NCI-H524 treated with DMSO at 0.1 percent for 48 hours (cell line): ENCODE results near the gene SH3GLB1.

Source experiments
- DNase-seq: peaks from one replicate; lab custom pipeline; 2025; lab: John Stamatoyannopoulos, UW

The SH3GLB1 gene

GRCh38 chr1:86733340-86733739 is 29.0 kb downstream of the SH3GLB1 start:
- no peak for DNase-seq

- no peak for DNase-seq
Measured at GRCh38 chr1:86739648-86740509, 35.5 kb downstream of the SH3GLB1 start.

GRCh38 chr1:86741947-86742572 is 37.7 kb downstream of the SH3GLB1 start:
- DNase-seq = no peak

- DNase-seq = no peak
Measured at GRCh38 chr1:86747304-86747703, 42.9 kb downstream of the SH3GLB1 start.

- no peak for DNase-seq
Measured at GRCh38 chr1:86748622-86749373, 44.4 kb downstream of the SH3GLB1 start.

GRCh38 chr1:86750076-86750475 is 45.7 kb downstream of the SH3GLB1 start:
- DNase-seq = no peak

GRCh38 chr1:86750530-86750929 is 46.2 kb downstream of the SH3GLB1 start:
- no peak for DNase-seq

GRCh38 chr1:86751923-86752322 is 47.5 kb downstream of the SH3GLB1 start:
- no peak for DNase-seq

GRCh38 chr1:86753700-86754099 is 49.3 kb downstream of the SH3GLB1 start:
- DNase-seq = no peak

GRCh38 chr1:86754265-86754974 is 50.0 kb downstream of the SH3GLB1 start:
- DNase-seq = no peak

GRCh38 chr1:86756062-86756406 is 51.7 kb downstream of the SH3GLB1 start:
- no peak for DNase-seq

GRCh38 chr1:86757272-86757984 is 53.1 kb downstream of the SH3GLB1 start:
- DNase-seq = no peak

GRCh38 chr1:86758570-86758969 is 54.2 kb downstream of the SH3GLB1 start:
- no peak for DNase-seq

GRCh38 chr1:86760199-86760598 is 55.8 kb downstream of the SH3GLB1 start:
- no peak for DNase-seq

- DNase-seq = no peak
Measured at GRCh38 chr1:86762336-86762735, 58.0 kb downstream of the SH3GLB1 start.

GRCh38 chr1:86764523-86764922 is 60.1 kb downstream of the SH3GLB1 start:
- no peak for DNase-seq

- DNase-seq = no peak
Measured at GRCh38 chr1:86765073-86765472, 60.7 kb downstream of the SH3GLB1 start.

GRCh38 chr1:86765674-86766073 is 61.3 kb downstream of the SH3GLB1 start:
- no peak for DNase-seq

- no peak for DNase-seq
Measured at GRCh38 chr1:86768554-86768953, 64.2 kb downstream of the SH3GLB1 start.

- no peak for DNase-seq
Measured at GRCh38 chr1:86769065-86769464, 64.7 kb downstream of the SH3GLB1 start.
